Esophagus (tissue), 2 donors: ENCODE measurements around the gene RASGRP4. TPM values are rescaled to one million over a fixed set of nuclear protein-coding genes. Genes with fewer than 3 reads are reported as not detected.

Experiments
- H3K27ac ChIP-seq, 2 donors: one replicate each; pipeline ENCODE4 v1.5.1; 2013; ENCODE audit warnings: low read depth in 2 of 2, mild to moderate bottlenecking in 2 of 2, inconsistent platforms in 1 of 2, low read length in 1 of 2, moderate library complexity in 1 of 2
- H3K27me3 ChIP-seq, 2 donors: one replicate each; pipeline ENCODE4 v1.6.1; 2013; ENCODE audit warnings: low read length in 2 of 2, control low read depth in 1 of 2, mild to moderate bottlenecking in 1 of 2; ENCODE audit not compliant: insufficient read depth in 2 of 2, control insufficient read depth in 1 of 2
- H3K36me3 ChIP-seq, 2 donors: one replicate each; pipeline ENCODE4 v1.6.1; 2013; ENCODE audit warnings: low read length in 1 of 2; ENCODE audit not compliant: control insufficient read depth in 2 of 2, insufficient read depth in 2 of 2
- H3K4me1 ChIP-seq, 2 donors: one replicate each; pipeline ENCODE4 v1.6.1; 2013; ENCODE audit warnings: low read length in 1 of 2; ENCODE audit not compliant: control insufficient read depth in 2 of 2, insufficient read depth in 2 of 2
- H3K4me3 ChIP-seq, 2 donors: one replicate each; pipeline ENCODE4 v1.5.1; 2013; ENCODE audit warnings: low read length in 2 of 2, mild to moderate bottlenecking in 2 of 2, low read depth in 1 of 2, moderate library complexity in 1 of 2
- H3K9me3 ChIP-seq, 2 donors: one replicate each; pipeline ENCODE4 v1.6.1; 2013; ENCODE audit warnings: mild to moderate bottlenecking in 2 of 2, low read depth in 1 of 2, low read length in 1 of 2, moderate library complexity in 1 of 2; ENCODE audit not compliant: control insufficient read depth in 2 of 2, insufficient read depth in 1 of 2
- WGBS, 2 donors: extraction: QIAGEN DNeasy Blood & Tissue Kit; methylation state at CpG; one replicate each; pipeline ENCODE4 v1.1.7; 2013; 5-methylcytosine and 5-hydroxymethylcytosine counted together
- polyA plus RNA-seq, 2 donors: library from polyadenylated mRNA; stranded (reverse); fragments of 200-250 nt; gene quantifications; one replicate each; pipeline ENCODE4 v1.2.3, GENCODE V29; 2013
- donor health status: healthy with polysubstance abuse.
- donor health status: Bipolar disorder and iron deficiency.

Gene RASGRP4
- polyA plus RNA-seq, 2 donors, result 0.24 to 0.35 TPM

DNA sequence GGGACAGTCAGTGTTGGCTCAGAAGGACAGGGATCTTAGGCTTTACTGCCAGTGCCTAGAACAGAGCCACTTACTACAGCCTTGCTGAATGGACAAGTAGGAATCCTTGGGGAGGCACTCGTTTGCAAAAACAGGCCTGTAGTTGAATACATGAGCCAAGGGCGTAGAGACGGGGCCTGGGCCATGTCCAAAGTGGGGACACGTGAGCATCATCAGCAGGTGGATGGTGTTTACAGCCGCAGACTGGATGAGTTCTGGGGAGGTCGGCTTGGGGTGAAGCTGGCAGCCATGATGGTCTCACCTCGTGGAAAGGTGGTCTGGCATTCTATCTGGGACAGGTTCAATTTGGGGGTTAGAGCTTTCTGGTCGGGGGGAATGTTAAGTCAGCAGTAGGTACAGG, 25.0 kb upstream of the RASGRP4 start:
- peaks cover 0 to 2% of the 10 kb centered on the region in 2 donors for H3K4me1 ChIP-seq
- H3K27me3 ChIP-seq, result no peaks in the 10 kb centered on the region
- WGBS, 2 donors, result 78 to 79% methylated on average over 8 of the region's 8 CpGs

DNA sequence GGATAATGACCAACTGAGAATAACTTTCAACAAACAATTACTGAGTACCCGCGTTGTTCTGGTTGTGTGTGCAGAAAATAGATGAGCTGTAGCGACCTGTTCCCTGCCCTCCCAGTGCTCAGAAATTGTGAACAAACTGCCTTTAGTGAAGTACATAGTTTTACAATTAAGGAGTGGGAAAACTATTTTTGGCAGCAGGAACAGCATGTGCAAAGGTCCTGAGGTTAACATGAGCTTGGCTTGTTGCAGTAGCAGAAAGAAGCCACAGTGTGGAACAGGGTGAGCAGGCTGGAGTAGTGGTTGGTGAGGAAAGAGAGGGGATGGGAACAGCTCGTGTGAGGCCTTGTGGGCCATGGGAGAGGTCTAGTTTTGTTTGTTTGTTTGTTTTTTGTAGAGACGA, 23.5 kb upstream of the RASGRP4 start:
- no peaks in the 10 kb centered on the region for H3K36me3 ChIP-seq
- H3K9me3 ChIP-seq, result no peaks in the 10 kb centered on the region
- peaks cover 0 to 2% of the 10 kb centered on the region in 2 donors for H3K4me1 ChIP-seq
- no peak overlapping the region for H3K27ac ChIP-seq
- no peak overlapping the region for H3K4me3 ChIP-seq
- WGBS, 2 donors, result 76 to 80% methylated on average over 5 of the region's 5 CpGs
- H3K27me3 ChIP-seq, result no peaks in the 10 kb centered on the region

More for the DNA sequence above, 25.0 kb upstream of the RASGRP4 start:
- Histone ChIP-seq H3K9me3 (no peaks in the 10 kb centered on the region), H3K4me3 (no peak overlapping the region), H3K36me3 (no peaks in the 10 kb centered on the region), H3K27ac (no peak overlapping the region)

DNA sequence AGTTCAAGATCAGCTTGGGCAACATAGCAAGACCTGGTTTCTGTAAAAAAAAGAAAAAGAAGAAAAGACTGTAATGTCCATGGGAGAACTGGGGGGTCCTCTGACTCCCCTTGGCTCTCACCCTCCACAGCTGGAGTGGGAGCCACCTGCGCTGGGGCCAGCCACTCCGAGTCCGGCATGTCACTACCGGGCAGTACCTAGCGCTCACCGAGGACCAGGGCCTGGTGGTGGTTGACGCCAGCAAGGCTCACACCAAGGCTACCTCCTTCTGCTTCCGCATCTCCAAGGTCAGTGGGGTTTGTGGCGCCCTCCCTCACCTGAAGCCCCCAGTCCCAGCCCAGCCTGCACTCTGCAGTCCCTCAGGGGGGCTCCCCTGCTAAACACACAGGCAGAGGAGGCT, 22.2 kb upstream of the RASGRP4 start:
- WGBS, 2 donors, result 91 to 95% methylated on average over 8 to 9 of the region's 9 CpGs
- no peaks in the 10 kb centered on the region for H3K27me3 ChIP-seq
- H3K36me3 ChIP-seq, result no peaks in the 10 kb centered on the region
- H3K4me1 ChIP-seq, result peaks cover 0 to 2% of the 10 kb centered on the region in 2 donors
- H3K9me3 ChIP-seq, result no peaks in the 10 kb centered on the region
- no peak overlapping the region for H3K27ac ChIP-seq
- H3K4me3 ChIP-seq, result no peak overlapping the region

DNA sequence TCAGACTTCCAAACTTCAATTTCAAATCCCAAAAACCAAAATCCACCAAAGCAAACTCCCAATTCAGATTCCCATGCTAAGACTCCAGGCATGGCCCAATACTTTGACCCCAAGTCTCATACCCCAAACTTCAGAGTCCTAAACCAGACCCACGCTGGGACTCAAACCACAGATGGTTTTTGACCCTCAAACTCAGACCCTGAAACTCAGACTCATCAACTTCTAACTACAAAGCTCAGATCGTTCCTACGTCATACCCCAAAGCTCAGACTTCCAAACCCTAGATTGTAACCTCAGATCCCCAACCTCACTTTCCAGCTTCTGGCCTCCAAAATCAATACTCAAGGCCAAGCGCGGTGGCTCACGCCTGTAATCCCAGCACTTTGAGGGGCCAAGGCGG, 19.3 kb upstream of the RASGRP4 start:
- Histone ChIP-seq H3K27ac (no peak overlapping the region), H3K36me3 (no peaks in the 10 kb centered on the region), H3K9me3 (no peaks in the 10 kb centered on the region), H3K27me3 (no peaks in the 10 kb centered on the region), H3K4me3 (no peak overlapping the region), H3K4me1 (no peaks in the 10 kb centered on the region)
- WGBS, 2 donors, result 93% methylated on average over 7 of the region's 7 CpGs

DNA sequence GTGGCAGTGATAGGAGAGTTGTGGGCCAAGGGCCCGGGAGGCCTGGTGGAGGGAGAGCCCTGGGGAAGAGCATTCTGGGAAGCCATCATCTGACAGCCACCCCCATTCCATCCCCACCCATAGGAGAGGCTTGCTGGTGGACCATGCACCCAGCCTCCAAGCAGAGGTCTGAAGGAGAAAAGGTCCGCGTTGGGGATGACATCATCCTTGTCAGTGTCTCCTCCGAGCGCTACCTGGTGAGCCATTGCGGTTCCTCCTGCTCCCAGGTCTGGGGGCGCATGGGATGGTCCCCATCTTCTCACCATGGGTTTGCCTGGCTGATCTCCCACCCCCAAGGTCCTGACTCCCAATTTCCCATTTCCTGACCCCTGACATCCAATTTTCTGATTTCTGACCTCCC, 18.0 kb upstream of the RASGRP4 start:
- WGBS, 2 donors, result 89 to 94% methylated on average over 7 of the region's 7 CpGs
- H3K27me3 ChIP-seq, result no peaks in the 10 kb centered on the region
- H3K27ac ChIP-seq, result no peak overlapping the region
- H3K4me3 ChIP-seq, result no peak overlapping the region
- H3K9me3 ChIP-seq, result no peaks in the 10 kb centered on the region
- no peaks in the 10 kb centered on the region for H3K36me3 ChIP-seq
- no peaks in the 10 kb centered on the region for H3K4me1 ChIP-seq

DNA sequence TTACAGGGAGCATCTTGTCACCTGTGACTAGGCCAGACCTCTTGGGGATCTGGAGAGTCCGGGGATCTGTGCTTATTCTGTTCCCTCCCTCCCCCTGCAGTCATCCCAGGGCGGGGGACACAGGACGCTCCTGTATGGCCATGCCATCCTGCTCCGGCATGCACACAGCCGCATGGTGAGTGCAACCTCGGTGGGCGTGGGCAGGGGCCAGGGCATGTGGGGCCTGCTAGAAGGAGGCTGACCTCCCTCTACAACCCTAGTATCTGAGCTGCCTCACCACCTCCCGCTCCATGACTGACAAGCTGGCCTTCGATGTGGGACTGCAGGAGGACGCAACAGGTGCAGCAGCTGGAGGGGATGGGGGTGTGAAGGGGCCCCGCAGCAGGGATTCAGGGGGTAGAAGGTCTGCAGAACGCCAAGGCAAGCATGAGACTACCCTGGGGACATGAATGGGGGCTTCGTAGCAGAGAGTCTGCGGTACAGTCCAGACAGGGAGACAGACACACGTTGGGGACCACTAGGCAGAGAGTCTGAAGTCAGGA, 17.5 kb upstream of the RASGRP4 start:
- Histone ChIP-seq H3K36me3 (no peaks in the 10 kb centered on the region), H3K9me3 (no peaks in the 10 kb centered on the region), H3K4me3 (no peak overlapping the region), H3K27ac (no peak overlapping the region), H3K27me3 (no peaks in the 10 kb centered on the region), H3K4me1 (no peaks in the 10 kb centered on the region)
- 79 to 87% methylated on average over 15 of the region's 15 CpGs for WGBS, 2 donors

DNA sequence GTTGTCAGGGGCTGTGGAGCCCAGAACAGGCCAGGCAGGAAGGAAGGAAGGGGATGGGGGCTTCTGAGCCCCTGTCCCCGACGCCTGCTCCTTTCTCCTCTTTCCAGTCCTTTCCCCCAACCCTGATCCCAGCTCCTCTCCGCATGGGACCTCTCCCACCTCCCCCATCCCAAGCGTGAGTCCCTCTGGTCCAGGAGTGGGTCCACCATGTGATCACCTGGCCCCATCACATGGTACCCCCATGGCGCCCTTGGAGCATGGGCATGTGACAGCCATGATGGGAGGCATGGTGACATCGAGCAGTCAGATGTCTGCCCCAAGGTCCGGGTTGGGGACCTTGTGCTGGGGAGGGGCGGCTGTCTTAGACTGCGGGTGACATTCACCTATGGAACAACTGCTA, 16.7 kb upstream of the RASGRP4 start:
- no peak overlapping the region for H3K4me3 ChIP-seq

DNA sequence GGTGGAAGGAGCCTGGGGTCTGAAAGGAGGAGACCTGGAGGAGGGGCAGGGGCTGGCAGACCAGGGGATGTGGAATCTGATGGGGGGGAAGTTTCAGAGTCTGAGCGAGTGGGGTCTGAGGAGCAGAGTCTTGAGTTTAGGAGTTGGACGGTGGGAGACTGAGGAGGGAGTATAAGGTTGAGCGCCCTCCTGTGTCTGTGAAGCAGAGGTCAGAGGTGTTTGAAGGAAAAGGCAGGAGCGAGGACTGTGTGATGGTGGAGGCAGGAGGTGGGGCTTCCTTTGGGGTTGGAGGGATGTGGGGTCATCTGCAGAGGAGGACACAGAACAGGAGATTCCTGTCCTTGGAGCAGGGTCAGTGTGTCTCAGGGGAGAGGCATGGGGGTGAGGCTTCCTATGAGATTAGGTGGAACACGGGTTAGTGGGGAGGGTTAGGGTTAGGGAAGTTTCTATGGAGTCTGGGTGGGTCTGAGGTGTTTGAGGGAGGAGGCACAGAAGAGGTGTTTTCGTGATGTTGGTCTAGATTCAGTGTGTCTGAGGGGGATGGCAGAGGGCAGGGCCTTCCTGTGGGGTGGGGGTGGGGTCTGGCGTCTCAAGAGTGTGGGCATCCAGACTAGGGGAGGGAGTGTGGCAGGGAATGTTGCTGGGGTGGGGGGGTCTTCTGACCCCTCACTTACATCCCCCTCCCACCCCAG, 15.8 kb upstream of the RASGRP4 start:
- no peaks in the 10 kb centered on the region for H3K9me3 ChIP-seq
- no peak overlapping the region for H3K27ac ChIP-seq
- no peaks in the 10 kb centered on the region for H3K4me1 ChIP-seq
- no peaks in the 10 kb centered on the region for H3K27me3 ChIP-seq
- 47 to 53% methylated on average over 7 of the region's 7 CpGs for WGBS, 2 donors
- H3K36me3 ChIP-seq, result no peaks in the 10 kb centered on the region
- H3K4me3 ChIP-seq, result no peak overlapping the region

More for the DNA sequence above, 16.7 kb upstream of the RASGRP4 start:
- Histone ChIP-seq H3K27ac (no peak overlapping the region), H3K9me3 (no peaks in the 10 kb centered on the region), H3K36me3 (no peaks in the 10 kb centered on the region), H3K27me3 (no peaks in the 10 kb centered on the region), H3K4me1 (no peaks in the 10 kb centered on the region)
- 78 to 91% methylated on average over 9 of the region's 9 CpGs for WGBS, 2 donors

DNA sequence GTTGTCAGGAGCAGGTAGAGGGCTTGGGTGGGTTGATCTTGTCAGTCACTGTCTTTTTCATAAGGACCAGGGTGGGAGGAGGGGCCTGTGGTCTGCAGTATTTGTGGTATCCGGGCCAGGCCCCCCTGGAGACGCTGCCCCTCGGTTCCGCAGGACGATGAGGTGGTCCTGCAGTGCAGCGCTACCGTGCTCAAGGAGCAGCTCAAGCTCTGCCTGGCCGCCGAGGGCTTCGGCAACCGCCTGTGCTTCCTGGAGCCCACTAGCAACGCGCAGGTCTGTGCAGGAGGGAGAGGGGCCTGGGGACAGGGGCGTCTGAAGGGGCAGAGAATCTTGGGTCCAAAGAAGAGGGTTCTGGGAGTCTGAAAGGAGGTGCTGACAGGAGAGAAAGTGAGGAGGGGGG, 14.6 kb upstream of the RASGRP4 start:
- Histone ChIP-seq H3K4me1 (no peaks in the 10 kb centered on the region), H3K9me3 (no peaks in the 10 kb centered on the region), H3K36me3 (no peaks in the 10 kb centered on the region), H3K27ac (no peak overlapping the region), H3K27me3 (no peaks in the 10 kb centered on the region), H3K4me3 (no peak overlapping the region)
- 80 to 82% methylated on average over 14 of the region's 14 CpGs for WGBS, 2 donors

DNA sequence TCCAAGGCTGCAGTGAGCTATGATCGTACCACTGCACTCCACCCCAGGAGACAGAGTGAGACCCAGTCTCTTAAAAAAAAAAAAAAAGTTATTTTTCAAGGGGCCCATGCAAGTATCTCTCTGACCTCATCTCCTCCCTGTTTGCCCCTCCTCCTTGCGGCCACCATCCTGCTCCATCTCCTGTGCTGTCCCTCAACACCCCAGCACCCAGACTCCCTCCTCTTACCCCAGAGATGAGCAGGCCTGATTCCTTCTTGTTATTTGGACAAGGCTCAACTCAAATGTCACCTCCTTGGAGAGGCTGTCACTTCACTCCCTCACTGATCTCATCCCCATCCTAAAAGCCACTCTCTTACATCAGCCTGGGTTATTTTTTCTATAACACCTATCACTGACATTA, 11.9 kb upstream of the RASGRP4 start:
- H3K27ac ChIP-seq, result no peak overlapping the region
- H3K9me3 ChIP-seq, result no peaks in the 10 kb centered on the region
- H3K4me3 ChIP-seq, result no peak overlapping the region
- 86% methylated on average over 2 of the region's 2 CpGs for whole genome bisulfite sequencing, 2 donors
- H3K4me1 ChIP-seq, result peaks cover 3% of the 10 kb centered on the region in 2 donors
- H3K36me3 ChIP-seq, result no peaks in the 10 kb centered on the region
- H3K27me3 ChIP-seq, result no peaks in the 10 kb centered on the region
